WTC11 (cell line): ENCODE data around the gene SETD4. TPM values are rescaled to one million over a fixed set of nuclear protein-coding genes. Genes with fewer than 3 reads are reported as not detected.

Source experiments
- ATAC-seq: fragments of 200-7000 bp; cut with Tn5 transposase; 2 replicates; pipeline ENCODE4 v1.10.0; 2021; ENCODE audit warnings: mild to moderate bottlenecking, moderate library complexity
- CTCF ChIA-PET: fragments of 300-600 bp; sonication (Branson Sonifier 250); formaldehyde crosslinking; loops from one replicate; lab custom pipeline; 2021; ENCODE audit warnings: antibody characterized with exemption; lab: Charles Lee
- POLR2A ChIA-PET: fragments of 350-600 bp; sonication (Branson Sonifier 250); formaldehyde crosslinking; loops from one replicate; lab custom pipeline; 2021; ENCODE audit warnings: antibody characterized with exemption; lab: Charles Lee
- DNase-seq: peaks from one replicate; pipeline ENCODE4 v3.0.0; 2021; ENCODE audit warnings: low spot score
- H3K27ac Mint-ChIP-seq: 2 replicates; pipeline ENCODE4 v1.8.0; 2021; ENCODE audit warnings: mixed read lengths
- H3K27me3 Mint-ChIP-seq: 2 replicates; pipeline ENCODE4 v1.8.0; 2021; ENCODE audit warnings: low read depth, mild to moderate bottlenecking, moderate library complexity, mixed read lengths
- H3K36me3 Mint-ChIP-seq: 2 replicates; pipeline ENCODE4 v1.8.0; 2021; ENCODE audit warnings: mixed read lengths
- H3K4me1 Mint-ChIP-seq: 2 replicates; pipeline ENCODE4 v1.8.0; 2022; ENCODE audit warnings: mixed read lengths
- H3K4me3 Mint-ChIP-seq: 2 replicates; pipeline ENCODE4 v1.8.0; 2021; ENCODE audit warnings: mild to moderate bottlenecking, moderate library complexity, mixed read lengths
- H3K9me3 Mint-ChIP-seq: 2 replicates; pipeline ENCODE4 v1.8.0; 2021; ENCODE audit warnings: mixed read lengths
- EMX1 ChIP-seq: fragments of 250-450 bp; sonication (Bioruptor Pico); IDR thresholded peaks from 2 replicates; pipeline ENCODE4 v1.8.0; 2021; ENCODE audit warnings: mild to moderate bottlenecking
- KAT7 ChIP-seq: sonication (generic); formaldehyde crosslinking; IDR thresholded peaks from 2 replicates; pipeline ENCODE4 v1.8.1; 2023; ENCODE audit warnings: missing genetic modification reagents, mild to moderate bottlenecking, borderline replicate concordance
- NR1H2 ChIP-seq: sonication (generic); formaldehyde crosslinking; IDR thresholded peaks from 2 replicates; pipeline ENCODE4 v1.9.0; 2021; ENCODE audit warnings: mild to moderate bottlenecking, moderate library complexity, missing genetic modification reagents
- SMAD3 ChIP-seq: sonication (generic); formaldehyde crosslinking; IDR thresholded peaks from 2 replicates; pipeline ENCODE4 v1.8.0; 2022; ENCODE audit warnings: missing genetic modification reagents, mild to moderate bottlenecking, borderline replicate concordance
- TP53 ChIP-seq: sonication (generic); formaldehyde crosslinking; IDR thresholded peaks from 2 replicates; pipeline ENCODE4 v1.8.1; 2023; ENCODE audit warnings: mild to moderate bottlenecking, missing genetic modification reagents
- ZNF121 ChIP-seq: sonication (generic); formaldehyde crosslinking; IDR thresholded peaks from 2 replicates; pipeline ENCODE4 v1.8.0; 2023; ENCODE audit warnings: missing genetic modification reagents
- ZNF232 ChIP-seq: sonication (generic); formaldehyde crosslinking; IDR thresholded peaks from 2 replicates; pipeline ENCODE4 v1.8.0; 2022; ENCODE audit warnings: mild to moderate bottlenecking, missing genetic modification reagents
- total RNA-seq: library from RNA; stranded (reverse); gene quantifications from 3 replicates; pipeline ENCODE4 v1.2.3, GENCODE V29; 2021
- TF ChIP-seq, protein P1 (sequence below): fragments of 250-450 bp; sonication (Bioruptor Pico); IDR thresholded peaks from 2 replicates; pipeline ENCODE4 v1.9.0; 2021; ENCODE audit warnings: mild to moderate bottlenecking, borderline replicate concordance
- TF ChIP-seq, protein P2 (sequence below): sonication (generic); formaldehyde crosslinking; conservative IDR thresholded peaks from 2 replicates; pipeline ENCODE4 v1.8.1; 2023; ENCODE audit warnings: mild to moderate bottlenecking, low read depth, missing genetic modification reagents, moderate library complexity
- TF ChIP-seq, protein P3 (sequence below): sonication (generic); formaldehyde crosslinking; IDR thresholded peaks from 2 replicates; pipeline ENCODE4 v1.8.0; 2023; ENCODE audit warnings: missing genetic modification reagents, mild to moderate bottlenecking, borderline replicate concordance
- TF ChIP-seq, protein P4 (sequence below): sonication (generic); formaldehyde crosslinking; IDR thresholded peaks from 2 replicates; pipeline ENCODE4 v1.8.0; 2022; ENCODE audit warnings: mild to moderate bottlenecking, missing genetic modification reagents
- TF ChIP-seq, protein P5 (sequence below): sonication (generic); formaldehyde crosslinking; IDR thresholded peaks from 2 replicates; pipeline ENCODE4 v1.8.0; 2022; ENCODE audit warnings: mild to moderate bottlenecking, missing genetic modification reagents
- TF ChIP-seq, protein P6 (sequence below): sonication (generic); formaldehyde crosslinking; IDR thresholded peaks from 2 replicates; pipeline ENCODE4 v1.8.1; 2022; ENCODE audit warnings: mild to moderate bottlenecking, missing genetic modification reagents, moderate library complexity, borderline replicate concordance

Gene SETD4
- total RNA-seq, 1 experiment from 2014 or later: 64.8 TPM

DNA sequence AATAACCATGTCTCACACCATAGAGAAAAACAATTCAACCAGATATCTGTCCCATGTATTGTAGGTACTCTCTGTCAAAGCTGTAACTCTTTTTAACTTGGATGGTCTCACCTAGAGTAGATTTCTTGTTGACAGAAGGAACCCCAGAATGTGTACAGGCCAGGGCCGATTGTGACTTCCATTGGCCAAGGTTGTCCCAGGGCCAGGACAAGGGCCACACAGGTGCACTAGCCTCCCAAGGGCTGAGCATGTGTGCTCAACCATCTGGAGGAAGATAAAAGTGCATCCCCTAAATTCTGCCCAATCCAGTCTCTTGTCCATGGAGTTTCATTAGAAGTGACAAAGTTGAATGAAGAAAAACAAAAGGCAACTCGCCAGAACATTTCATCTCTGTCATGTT lies 51.8 kb downstream of the SETD4 start (continued):
- TF ChIP-seq, protein P1, sequence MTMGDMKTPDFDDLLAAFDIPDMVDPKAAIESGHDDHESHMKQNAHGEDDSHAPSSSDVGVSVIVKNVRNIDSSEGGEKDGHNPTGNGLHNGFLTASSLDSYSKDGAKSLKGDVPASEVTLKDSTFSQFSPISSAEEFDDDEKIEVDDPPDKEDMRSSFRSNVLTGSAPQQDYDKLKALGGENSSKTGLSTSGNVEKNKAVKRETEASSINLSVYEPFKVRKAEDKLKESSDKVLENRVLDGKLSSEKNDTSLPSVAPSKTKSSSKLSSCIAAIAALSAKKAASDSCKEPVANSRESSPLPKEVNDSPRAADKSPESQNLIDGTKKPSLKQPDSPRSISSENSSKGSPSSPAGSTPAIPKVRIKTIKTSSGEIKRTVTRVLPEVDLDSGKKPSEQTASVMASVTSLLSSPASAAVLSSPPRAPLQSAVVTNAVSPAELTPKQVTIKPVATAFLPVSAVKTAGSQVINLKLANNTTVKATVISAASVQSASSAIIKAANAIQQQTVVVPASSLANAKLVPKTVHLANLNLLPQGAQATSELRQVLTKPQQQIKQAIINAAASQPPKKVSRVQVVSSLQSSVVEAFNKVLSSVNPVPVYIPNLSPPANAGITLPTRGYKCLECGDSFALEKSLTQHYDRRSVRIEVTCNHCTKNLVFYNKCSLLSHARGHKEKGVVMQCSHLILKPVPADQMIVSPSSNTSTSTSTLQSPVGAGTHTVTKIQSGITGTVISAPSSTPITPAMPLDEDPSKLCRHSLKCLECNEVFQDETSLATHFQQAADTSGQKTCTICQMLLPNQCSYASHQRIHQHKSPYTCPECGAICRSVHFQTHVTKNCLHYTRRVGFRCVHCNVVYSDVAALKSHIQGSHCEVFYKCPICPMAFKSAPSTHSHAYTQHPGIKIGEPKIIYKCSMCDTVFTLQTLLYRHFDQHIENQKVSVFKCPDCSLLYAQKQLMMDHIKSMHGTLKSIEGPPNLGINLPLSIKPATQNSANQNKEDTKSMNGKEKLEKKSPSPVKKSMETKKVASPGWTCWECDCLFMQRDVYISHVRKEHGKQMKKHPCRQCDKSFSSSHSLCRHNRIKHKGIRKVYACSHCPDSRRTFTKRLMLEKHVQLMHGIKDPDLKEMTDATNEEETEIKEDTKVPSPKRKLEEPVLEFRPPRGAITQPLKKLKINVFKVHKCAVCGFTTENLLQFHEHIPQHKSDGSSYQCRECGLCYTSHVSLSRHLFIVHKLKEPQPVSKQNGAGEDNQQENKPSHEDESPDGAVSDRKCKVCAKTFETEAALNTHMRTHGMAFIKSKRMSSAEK (CRISPR knock-in tag): no peak
- TF ChIP-seq KAT7: no peak
- TF ChIP-seq, protein P2, sequence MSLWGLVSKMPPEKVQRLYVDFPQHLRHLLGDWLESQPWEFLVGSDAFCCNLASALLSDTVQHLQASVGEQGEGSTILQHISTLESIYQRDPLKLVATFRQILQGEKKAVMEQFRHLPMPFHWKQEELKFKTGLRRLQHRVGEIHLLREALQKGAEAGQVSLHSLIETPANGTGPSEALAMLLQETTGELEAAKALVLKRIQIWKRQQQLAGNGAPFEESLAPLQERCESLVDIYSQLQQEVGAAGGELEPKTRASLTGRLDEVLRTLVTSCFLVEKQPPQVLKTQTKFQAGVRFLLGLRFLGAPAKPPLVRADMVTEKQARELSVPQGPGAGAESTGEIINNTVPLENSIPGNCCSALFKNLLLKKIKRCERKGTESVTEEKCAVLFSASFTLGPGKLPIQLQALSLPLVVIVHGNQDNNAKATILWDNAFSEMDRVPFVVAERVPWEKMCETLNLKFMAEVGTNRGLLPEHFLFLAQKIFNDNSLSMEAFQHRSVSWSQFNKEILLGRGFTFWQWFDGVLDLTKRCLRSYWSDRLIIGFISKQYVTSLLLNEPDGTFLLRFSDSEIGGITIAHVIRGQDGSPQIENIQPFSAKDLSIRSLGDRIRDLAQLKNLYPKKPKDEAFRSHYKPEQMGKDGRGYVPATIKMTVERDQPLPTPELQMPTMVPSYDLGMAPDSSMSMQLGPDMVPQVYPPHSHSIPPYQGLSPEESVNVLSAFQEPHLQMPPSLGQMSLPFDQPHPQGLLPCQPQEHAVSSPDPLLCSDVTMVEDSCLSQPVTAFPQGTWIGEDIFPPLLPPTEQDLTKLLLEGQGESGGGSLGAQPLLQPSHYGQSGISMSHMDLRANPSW (CRISPR knock-in tag): no peak
- TF ChIP-seq, protein P3, sequence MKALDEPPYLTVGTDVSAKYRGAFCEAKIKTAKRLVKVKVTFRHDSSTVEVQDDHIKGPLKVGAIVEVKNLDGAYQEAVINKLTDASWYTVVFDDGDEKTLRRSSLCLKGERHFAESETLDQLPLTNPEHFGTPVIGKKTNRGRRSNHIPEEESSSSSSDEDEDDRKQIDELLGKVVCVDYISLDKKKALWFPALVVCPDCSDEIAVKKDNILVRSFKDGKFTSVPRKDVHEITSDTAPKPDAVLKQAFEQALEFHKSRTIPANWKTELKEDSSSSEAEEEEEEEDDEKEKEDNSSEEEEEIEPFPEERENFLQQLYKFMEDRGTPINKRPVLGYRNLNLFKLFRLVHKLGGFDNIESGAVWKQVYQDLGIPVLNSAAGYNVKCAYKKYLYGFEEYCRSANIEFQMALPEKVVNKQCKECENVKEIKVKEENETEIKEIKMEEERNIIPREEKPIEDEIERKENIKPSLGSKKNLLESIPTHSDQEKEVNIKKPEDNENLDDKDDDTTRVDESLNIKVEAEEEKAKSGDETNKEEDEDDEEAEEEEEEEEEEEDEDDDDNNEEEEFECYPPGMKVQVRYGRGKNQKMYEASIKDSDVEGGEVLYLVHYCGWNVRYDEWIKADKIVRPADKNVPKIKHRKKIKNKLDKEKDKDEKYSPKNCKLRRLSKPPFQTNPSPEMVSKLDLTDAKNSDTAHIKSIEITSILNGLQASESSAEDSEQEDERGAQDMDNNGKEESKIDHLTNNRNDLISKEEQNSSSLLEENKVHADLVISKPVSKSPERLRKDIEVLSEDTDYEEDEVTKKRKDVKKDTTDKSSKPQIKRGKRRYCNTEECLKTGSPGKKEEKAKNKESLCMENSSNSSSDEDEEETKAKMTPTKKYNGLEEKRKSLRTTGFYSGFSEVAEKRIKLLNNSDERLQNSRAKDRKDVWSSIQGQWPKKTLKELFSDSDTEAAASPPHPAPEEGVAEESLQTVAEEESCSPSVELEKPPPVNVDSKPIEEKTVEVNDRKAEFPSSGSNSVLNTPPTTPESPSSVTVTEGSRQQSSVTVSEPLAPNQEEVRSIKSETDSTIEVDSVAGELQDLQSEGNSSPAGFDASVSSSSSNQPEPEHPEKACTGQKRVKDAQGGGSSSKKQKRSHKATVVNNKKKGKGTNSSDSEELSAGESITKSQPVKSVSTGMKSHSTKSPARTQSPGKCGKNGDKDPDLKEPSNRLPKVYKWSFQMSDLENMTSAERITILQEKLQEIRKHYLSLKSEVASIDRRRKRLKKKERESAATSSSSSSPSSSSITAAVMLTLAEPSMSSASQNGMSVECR (CRISPR knock-in tag): no peak
- TF ChIP-seq SMAD3 (CRISPR knock-in tag): no peak

DNA sequence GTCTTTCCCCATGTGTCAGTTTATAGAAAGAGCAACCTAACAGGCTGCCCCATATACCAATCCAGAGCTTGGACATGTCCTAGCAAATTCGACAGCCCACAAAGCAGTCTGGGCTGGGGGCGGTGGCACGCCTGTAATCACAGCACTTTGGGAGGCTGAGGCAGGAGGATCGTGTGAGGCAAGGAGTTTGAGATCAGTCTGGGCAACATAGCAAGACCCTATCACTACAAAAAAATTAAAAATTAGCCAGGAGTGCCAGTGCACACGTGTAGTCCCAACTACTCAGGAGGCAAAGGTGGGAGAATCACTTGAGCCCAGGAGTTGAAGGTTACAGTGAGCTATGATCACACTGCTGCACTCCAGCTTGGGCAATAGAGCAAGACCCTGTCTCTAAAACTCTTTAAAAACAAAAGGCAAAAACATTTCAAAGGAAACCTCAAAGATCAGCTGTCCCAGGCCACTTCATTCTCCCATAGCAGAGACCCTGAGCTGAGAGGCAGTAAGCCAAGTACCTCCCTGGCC lies 54.4 kb downstream of the SETD4 start:
- POLR2A ChIA-PET: interaction anchor here (1.2 kb wide), 1 partner anchor 14 kb away, joined by 3 read pairs; no protein-coding TSS in a partner anchor
- peak; percentile 62; the same call in 1 of the 2 replicates for TF ChIP-seq ZNF121 (CRISPR knock-in tag)
- TF ChIP-seq ZNF232 (CRISPR knock-in tag): no peak
- TF ChIP-seq, all 79 proteins: peak for 1
- Mint-ChIP-seq H3K36me3 (peaks cover 17% of the 10 kb centered on the region), H3K4me3 (no peak overlapping the region), H3K27me3 (no peaks in the 10 kb centered on the region), H3K27ac (no peak overlapping the region), H3K9me3 (peaks cover 21% of the 10 kb centered on the region), H3K4me1 (0 out of 2 replicates have a peak, but pooled peaks cover 4% of the 10 kb centered on the region)
- DNase-seq (no peak), ATAC-seq (no peak)
- CTCF ChIA-PET: no interaction called here

DNA sequence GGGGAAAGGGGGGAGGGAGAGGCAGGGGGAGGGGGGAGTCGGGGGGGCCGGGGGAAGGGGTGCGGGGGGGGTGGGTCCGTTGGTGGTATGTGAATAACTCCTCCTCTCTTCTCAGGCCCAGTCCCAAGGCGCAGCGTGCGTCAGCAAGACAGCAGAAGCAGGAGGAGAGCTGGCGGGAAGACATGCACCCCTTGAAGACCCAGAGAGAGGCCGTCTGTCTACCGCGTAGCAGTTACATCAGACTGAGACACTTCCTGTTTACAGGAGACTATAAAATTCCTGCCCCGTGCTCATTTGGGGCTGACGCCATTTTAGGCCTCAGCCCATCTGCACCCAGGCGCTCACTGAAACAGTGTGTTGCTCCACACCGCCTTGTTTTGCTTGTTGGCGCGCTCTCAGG lies 55.3 kb downstream of the SETD4 start:
- ATAC-seq: no peak
- Mint-ChIP-seq H3K27ac (no peak overlapping the region), H3K4me1 (0 out of 2 replicates have a peak, but pooled peaks cover 4% of the 10 kb centered on the region), H3K4me3 (no peak overlapping the region), H3K36me3 (peaks cover 17% of the 10 kb centered on the region), H3K27me3 (no peaks in the 10 kb centered on the region), H3K9me3 (peaks cover 21% of the 10 kb centered on the region)
- CTCF ChIA-PET: no interaction called here
- POLR2A ChIA-PET: no interaction called here
- no peak for DNase-seq
- TF ChIP-seq EMX1 (CRISPR knock-in tag) (no peak), NR1H2 (CRISPR knock-in tag) (no peak), TP53 (no peak)
- TF ChIP-seq, protein P4, sequence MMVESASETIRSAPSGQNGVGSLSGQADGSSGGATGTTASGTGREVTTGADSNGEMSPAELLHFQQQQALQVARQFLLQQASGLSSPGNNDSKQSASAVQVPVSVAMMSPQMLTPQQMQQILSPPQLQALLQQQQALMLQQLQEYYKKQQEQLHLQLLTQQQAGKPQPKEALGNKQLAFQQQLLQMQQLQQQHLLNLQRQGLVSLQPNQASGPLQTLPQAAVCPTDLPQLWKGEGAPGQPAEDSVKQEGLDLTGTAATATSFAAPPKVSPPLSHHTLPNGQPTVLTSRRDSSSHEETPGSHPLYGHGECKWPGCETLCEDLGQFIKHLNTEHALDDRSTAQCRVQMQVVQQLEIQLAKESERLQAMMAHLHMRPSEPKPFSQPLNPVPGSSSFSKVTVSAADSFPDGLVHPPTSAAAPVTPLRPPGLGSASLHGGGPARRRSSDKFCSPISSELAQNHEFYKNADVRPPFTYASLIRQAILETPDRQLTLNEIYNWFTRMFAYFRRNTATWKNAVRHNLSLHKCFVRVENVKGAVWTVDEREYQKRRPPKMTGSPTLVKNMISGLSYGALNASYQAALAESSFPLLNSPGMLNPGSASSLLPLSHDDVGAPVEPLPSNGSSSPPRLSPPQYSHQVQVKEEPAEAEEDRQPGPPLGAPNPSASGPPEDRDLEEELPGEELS (CRISPR knock-in tag): no peak
- TF ChIP-seq, protein P5, sequence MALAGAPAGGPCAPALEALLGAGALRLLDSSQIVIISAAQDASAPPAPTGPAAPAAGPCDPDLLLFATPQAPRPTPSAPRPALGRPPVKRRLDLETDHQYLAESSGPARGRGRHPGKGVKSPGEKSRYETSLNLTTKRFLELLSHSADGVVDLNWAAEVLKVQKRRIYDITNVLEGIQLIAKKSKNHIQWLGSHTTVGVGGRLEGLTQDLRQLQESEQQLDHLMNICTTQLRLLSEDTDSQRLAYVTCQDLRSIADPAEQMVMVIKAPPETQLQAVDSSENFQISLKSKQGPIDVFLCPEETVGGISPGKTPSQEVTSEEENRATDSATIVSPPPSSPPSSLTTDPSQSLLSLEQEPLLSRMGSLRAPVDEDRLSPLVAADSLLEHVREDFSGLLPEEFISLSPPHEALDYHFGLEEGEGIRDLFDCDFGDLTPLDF (CRISPR knock-in tag): no peak
- TF ChIP-seq, protein P2 (CRISPR knock-in tag): no peak
- TF ChIP-seq, protein P6, sequence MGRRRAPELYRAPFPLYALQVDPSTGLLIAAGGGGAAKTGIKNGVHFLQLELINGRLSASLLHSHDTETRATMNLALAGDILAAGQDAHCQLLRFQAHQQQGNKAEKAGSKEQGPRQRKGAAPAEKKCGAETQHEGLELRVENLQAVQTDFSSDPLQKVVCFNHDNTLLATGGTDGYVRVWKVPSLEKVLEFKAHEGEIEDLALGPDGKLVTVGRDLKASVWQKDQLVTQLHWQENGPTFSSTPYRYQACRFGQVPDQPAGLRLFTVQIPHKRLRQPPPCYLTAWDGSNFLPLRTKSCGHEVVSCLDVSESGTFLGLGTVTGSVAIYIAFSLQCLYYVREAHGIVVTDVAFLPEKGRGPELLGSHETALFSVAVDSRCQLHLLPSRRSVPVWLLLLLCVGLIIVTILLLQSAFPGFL (CRISPR knock-in tag): no peak
